ENCODE data around the gene TSHZ3. TPM values are rescaled to one million over a fixed set of nuclear protein-coding genes. Genes with fewer than 3 reads are reported as not detected.
A peak's percentile ranks its signal among the peaks of the same experiment; 100 is the strongest.

Gene TSHZ3
- total and polyA plus RNA-seq, 7 donors, result 0.46 to 27.7 (median 16.1) TPM

DNA sequence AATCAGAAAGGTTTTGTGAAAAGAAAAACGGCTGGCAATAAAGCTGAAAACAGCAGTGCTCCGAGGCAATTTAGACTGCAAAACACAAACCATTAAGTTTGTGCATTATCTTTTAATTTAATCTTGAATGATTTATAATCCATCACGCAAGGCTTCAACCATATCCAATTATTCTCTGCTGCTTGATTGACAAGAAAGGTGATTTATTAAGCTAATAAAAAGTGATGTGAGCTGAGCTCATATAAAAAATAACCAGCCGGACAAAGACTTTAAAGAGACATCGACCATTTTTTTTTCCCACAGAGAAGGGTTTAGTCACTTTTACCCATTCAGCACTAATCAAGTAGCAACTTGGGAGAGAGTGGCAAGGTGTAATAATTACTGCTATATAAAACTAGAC is 33.6 kb downstream of the TSHZ3 start:
- intact Hi-C loops (cut with DNase I), result no loop called here
- Histone ChIP-seq H3K36me3 (no peaks in the 10 kb centered on the region), H3K4me1 (peaks cover 0 to 81% (median 68%) of the 10 kb centered on the region in 4 donors), H3K27me3 (no peaks in the 10 kb centered on the region), H3K4me3 (no peak overlapping the region), H3K9me3 (no peaks in the 10 kb centered on the region), H3K27ac (peak overlapping the region; percentile 35 to 68 (median 64))
- no peak for TF ChIP-seq EP300 (IDR thresholded peaks at IDR 0.05)
- TF ChIP-seq, protein P1, sequence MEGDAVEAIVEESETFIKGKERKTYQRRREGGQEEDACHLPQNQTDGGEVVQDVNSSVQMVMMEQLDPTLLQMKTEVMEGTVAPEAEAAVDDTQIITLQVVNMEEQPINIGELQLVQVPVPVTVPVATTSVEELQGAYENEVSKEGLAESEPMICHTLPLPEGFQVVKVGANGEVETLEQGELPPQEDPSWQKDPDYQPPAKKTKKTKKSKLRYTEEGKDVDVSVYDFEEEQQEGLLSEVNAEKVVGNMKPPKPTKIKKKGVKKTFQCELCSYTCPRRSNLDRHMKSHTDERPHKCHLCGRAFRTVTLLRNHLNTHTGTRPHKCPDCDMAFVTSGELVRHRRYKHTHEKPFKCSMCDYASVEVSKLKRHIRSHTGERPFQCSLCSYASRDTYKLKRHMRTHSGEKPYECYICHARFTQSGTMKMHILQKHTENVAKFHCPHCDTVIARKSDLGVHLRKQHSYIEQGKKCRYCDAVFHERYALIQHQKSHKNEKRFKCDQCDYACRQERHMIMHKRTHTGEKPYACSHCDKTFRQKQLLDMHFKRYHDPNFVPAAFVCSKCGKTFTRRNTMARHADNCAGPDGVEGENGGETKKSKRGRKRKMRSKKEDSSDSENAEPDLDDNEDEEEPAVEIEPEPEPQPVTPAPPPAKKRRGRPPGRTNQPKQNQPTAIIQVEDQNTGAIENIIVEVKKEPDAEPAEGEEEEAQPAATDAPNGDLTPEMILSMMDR (IDR thresholded peaks at IDR 0.05), result no peak
- no peak for TF ChIP-seq POLR2AphosphoS5 (IDR thresholded peaks at IDR 0.05)
- no peak for TF ChIP-seq POLR2A (IDR thresholded peaks at IDR 0.05)
- WGBS, 2 donors, result 30 to 64% methylated on average over 5 of the region's 5 CpGs
- no peak for DNase-seq

DNA sequence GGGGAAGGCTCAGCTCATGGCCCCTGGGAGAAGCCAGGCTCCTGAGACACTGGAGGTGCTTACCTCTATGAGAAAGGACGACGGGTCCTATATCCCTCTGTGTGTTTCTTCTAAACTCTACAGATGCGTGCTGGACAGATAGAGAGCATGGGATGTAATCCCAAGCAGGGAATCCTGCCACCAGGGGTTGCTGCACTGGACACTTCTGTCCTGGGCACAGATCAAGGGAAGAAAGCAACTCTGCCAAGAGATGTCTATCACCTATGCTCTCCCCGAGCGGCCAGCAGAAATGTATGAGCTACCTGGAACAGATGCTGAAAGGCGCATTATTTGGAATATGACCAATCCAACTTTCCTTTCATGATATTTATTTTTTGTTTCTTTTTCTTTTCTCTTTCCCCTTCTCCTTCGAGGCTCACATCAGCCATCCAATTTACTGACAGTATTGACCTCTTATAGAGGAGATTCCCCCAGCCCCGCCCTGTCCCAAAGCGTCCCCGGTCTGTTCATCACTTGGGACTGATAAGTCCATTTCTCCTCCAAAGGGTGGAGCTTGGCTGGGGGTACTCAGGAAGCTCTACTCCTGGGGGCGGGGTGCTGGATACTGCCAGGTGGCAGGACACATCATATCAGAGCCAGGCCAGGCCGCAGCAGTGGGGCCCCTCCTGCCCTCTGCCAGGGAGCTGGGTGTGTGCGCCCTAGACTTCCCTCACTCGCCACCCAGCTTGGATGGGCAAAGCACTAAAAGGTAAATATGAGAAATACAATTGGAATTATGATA is 34.2 kb downstream of the TSHZ3 start:
- H3K4me3 ChIP-seq, result no peak overlapping the region
- TF ChIP-seq POLR2AphosphoS5 (IDR thresholded peaks at IDR 0.05) (no peak), POLR2A (IDR thresholded peaks at IDR 0.05) (no peak), EP300 (IDR thresholded peaks at IDR 0.05) (no peak)
- TF ChIP-seq, protein P1 (IDR thresholded peaks at IDR 0.05), result peak in 1 of 4 experiments; percentile 34
- no peaks in the 10 kb centered on the region for H3K36me3 ChIP-seq
- peaks cover 0 to 80% (median 67%) of the 10 kb centered on the region in 4 donors for H3K4me1 ChIP-seq
- no peaks in the 10 kb centered on the region for H3K27me3 ChIP-seq
- intact Hi-C loops (cut with DNase I), result no loop called here
- DNase-seq, result peak; percentile 65
- H3K9me3 ChIP-seq, result no peaks in the 10 kb centered on the region
- H3K27ac ChIP-seq, result peak overlapping the region in 1 of 4 donors; percentile 68
- 60 to 83% methylated on average over 14 of the region's 14 CpGs for WGBS, 2 donors

DNA sequence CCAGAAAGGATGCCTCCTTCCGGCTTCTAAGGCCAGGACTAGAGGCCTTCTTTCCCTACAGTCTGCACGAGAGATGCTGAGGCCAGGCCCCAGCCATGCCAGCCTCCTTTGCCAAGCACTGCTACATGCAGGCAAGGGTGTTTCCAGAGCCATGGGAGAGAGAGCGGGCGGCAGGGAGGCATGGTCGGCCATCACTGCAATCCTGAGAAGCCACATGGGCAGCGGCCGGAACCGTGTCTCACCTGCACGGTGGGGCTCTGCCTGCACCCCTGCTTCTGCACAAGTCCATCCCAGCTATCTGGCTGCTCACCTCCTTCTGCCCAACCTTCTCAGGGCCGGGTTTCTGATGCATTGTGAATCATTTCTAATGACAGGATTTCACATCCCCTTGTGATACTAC is 35.1 kb downstream of the TSHZ3 start:
- H3K4me1 ChIP-seq, result peaks cover 0 to 71% (median 61%) of the 10 kb centered on the region in 4 donors
- no peaks in the 10 kb centered on the region for H3K9me3 ChIP-seq
- TF ChIP-seq POLR2A (IDR thresholded peaks at IDR 0.05), result no peak
- no peak for TF ChIP-seq EP300 (IDR thresholded peaks at IDR 0.05)
- TF ChIP-seq POLR2AphosphoS5 (IDR thresholded peaks at IDR 0.05), result no peak
- TF ChIP-seq, protein P1 (IDR thresholded peaks at IDR 0.05), result no peak
- 84 to 90% methylated on average over 10 of the region's 10 CpGs for WGBS, 2 donors
- no peak overlapping the region for H3K4me3 ChIP-seq
- DNase-seq, result peak; percentile 40
- H3K27ac ChIP-seq, result no peak overlapping the region
- H3K36me3 ChIP-seq, result no peaks in the 10 kb centered on the region
- H3K27me3 ChIP-seq, result no peaks in the 10 kb centered on the region
- intact Hi-C loops (cut with DNase I), result no loop called here

DNA sequence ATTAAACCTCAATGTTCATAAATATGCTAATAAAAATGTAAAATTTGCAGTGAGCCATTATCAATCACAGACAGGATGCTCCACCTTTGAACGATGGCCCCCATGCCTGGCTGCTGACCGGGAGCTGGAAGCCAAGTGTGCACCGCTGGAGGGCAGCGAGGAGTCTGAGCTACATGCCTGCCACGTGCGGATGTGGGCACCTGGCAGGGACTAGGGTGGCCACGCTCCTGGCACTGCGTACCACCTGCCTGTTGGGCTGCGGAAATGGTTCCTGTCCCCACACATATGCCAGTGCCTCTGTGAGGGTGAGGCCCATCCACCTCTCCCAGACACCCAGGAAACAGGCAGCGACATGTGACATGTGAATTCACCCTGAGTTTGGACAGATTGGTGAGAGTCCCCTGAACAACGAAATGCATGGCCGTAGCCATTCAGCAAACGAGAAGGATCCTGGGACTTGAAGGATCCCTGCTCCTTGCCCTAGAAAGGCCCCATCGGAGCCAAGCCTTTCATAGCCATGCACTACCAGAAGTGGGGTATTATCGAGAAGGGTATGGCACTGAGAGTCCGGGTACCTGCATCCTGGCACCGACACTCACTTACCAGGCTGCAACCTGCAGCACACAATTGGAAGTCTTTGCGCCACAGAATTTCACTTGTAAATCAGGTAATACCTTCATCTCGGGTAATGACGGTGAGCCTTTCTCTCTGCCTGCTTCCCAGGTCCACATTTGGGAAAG is 35.8 kb downstream of the TSHZ3 start:
- intact Hi-C loops (cut with DNase I), result no loop called here
- H3K36me3 ChIP-seq, result no peaks in the 10 kb centered on the region
- H3K4me3 ChIP-seq, result no peak overlapping the region
- H3K27me3 ChIP-seq, result no peaks in the 10 kb centered on the region
- peak; percentile 56 for DNase-seq
- 84 to 91% methylated on average over 20 of the region's 20 CpGs for WGBS, 2 donors
- H3K27ac ChIP-seq, result no peak overlapping the region
- TF ChIP-seq POLR2A (IDR thresholded peaks at IDR 0.05) (no peak), EP300 (IDR thresholded peaks at IDR 0.05) (no peak), POLR2AphosphoS5 (IDR thresholded peaks at IDR 0.05) (no peak)
- TF ChIP-seq, protein P1 (IDR thresholded peaks at IDR 0.05), result no peak
- H3K9me3 ChIP-seq, result no peaks in the 10 kb centered on the region
- H3K4me1 ChIP-seq, result peaks cover 0 to 64% (median 54%) of the 10 kb centered on the region in 4 donors

Measured in sigmoid colon (tissue), 7 donors.